ENCODE measurements around the gene PPP1R1C.

- TF ChIP-seq EP300 (IDR thresholded peaks at IDR 0.05) (no peak), CTCF (IDR thresholded peaks at IDR 0.05) (no peak)
These were observed 46.3 kb downstream of the PPP1R1C start for GRCh38 chr2:182031956-182032355.
